ENCODE results near the gene ZNF385B.

ZNF385B gene

DNA sequence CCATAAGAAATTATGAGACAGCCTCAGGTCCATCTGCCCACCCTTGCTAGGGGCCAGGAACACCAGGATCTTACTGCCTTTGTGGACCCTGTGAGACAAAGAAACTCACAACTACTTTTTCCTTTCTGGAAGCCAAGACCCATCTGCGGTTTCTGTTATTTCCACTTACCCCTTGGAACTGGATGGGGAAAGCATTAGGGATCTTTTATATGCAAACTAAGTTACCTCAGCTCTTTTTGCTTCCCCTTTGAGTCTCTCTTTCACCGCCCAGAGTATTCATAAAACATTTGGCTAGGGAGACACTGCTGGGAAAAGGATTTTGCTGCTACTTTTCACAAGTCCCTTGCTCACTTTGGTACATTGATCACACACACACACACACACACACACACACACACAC, 95.7 kb downstream of the ZNF385B start:
- Mint-ChIP-seq H3K4me1 (ENCODE audit: low read depth) (no peaks in the 10 kb centered on the region), H3K36me3 (ENCODE audit: low read depth) (no peaks in the 10 kb centered on the region), H3K27me3 (ENCODE audit: low read depth) (no peaks in the 10 kb centered on the region), H3K4me3 (no peak overlapping the region), H3K27ac (no peak overlapping the region), H3K9me3 (no peaks in the 10 kb centered on the region)

DNA sequence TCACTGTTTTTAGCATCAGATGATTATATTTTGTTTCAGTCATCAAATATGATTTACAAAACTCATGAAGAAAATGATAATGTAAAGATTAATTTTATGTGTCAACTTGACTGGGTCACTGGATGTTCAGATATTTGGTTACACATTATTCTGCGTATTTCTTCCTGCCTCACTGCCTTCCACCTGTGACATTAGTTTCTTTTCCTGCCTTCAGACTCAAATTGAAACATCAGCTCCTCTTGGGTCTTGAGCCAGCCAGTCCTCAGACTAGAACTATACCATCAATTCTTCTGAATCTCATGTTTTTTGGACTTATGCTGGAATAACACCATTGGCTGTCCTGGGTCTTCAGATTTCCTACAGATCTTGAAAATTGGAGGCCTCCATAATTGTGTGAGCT, 96.7 kb downstream of the ZNF385B start:
- Mint-ChIP-seq H3K4me3 (no peak overlapping the region), H3K36me3 (ENCODE audit: low read depth) (no peaks in the 10 kb centered on the region), H3K27me3 (ENCODE audit: low read depth) (no peaks in the 10 kb centered on the region), H3K9me3 (no peaks in the 10 kb centered on the region), H3K27ac (no peak overlapping the region), H3K4me1 (ENCODE audit: low read depth) (no peaks in the 10 kb centered on the region)

DNA sequence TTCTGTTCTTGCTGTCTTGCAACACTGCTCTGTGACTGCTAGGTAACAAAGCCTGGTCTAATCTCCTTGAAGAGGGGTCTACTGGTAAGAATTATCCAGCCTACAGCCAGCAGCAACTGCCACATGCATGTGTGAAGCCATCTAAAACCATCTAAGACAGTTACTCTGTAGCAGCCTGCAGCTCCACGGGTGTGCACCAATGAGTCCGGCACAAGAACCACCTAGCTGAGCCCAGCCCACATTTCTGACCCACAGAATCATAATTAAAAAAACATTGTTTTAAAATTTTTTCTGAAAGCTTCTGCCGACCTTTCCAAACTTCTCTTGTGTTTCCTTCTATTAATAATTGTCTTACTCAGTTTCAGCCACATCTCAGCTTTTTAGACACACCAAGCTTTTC, 102.8 kb downstream of the ZNF385B start:
- no peak overlapping the region for H3K4me3 Mint-ChIP-seq
- H3K4me1 Mint-ChIP-seq (ENCODE audit: low read depth): no peaks in the 10 kb centered on the region
- H3K27me3 Mint-ChIP-seq (ENCODE audit: low read depth): no peaks in the 10 kb centered on the region
- H3K36me3 Mint-ChIP-seq (ENCODE audit: low read depth): no peaks in the 10 kb centered on the region
- H3K9me3 Mint-ChIP-seq: no peaks in the 10 kb centered on the region
- no peak overlapping the region for H3K27ac Mint-ChIP-seq

DNA sequence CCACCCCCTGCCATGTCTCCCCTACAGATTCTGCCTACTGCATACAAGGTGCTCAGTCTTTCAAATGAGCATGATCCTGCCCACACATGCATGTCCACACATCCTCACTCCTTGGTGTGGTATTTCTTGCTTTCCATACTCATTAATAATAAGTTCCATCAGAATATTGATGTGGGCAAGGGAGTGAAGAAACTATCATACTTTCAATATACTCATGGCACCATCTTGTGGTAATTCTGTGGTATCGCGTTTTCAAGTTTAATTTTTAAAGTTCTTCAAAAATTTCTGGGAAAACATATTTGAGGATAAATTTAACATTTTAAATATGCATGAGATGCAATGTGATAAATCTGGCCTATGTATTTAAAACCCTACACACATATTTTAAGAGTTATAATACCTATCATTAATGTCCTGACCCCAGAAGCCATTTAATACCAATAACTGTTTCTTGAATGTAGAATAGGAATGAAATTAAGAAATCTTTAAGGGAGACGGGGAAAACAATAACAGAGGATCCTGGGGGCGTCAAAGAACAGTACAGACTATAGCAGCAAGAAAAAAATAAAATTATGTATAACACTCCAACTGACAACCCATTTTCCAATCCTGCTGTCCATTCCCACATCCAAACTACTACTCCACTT, 110.1 kb downstream of the ZNF385B start:
- no peaks in the 10 kb centered on the region for H3K36me3 Mint-ChIP-seq (ENCODE audit: low read depth)
- no peaks in the 10 kb centered on the region for H3K4me1 Mint-ChIP-seq (ENCODE audit: low read depth)
- no peaks in the 10 kb centered on the region for H3K9me3 Mint-ChIP-seq
- no peaks in the 10 kb centered on the region for H3K27me3 Mint-ChIP-seq (ENCODE audit: low read depth)
- H3K4me3 Mint-ChIP-seq: no peak overlapping the region
- H3K27ac Mint-ChIP-seq: no peak overlapping the region

DNA sequence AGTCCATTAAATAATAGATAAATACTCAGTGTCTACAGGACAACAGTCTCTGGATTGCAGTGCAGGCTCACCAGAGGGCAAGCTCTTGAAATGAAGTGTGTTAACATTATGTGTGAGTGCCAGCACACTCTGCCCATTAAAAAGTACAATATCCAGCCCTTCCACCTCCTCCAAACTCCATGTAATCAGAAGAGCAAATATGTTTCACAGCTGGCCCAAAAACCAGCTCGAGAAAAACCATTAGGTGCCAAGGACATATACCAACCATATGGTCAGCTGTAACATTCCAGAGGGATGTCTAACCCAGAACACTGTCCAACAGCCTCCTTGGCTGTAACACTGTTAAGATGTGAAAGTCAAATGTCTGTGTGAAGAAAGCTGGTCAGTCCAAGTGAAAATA, 112.2 kb downstream of the ZNF385B start:
- Mint-ChIP-seq H3K27ac (no peak overlapping the region), H3K4me1 (ENCODE audit: low read depth) (no peaks in the 10 kb centered on the region), H3K36me3 (ENCODE audit: low read depth) (no peaks in the 10 kb centered on the region), H3K27me3 (ENCODE audit: low read depth) (no peaks in the 10 kb centered on the region), H3K4me3 (no peak overlapping the region), H3K9me3 (no peaks in the 10 kb centered on the region)

DNA sequence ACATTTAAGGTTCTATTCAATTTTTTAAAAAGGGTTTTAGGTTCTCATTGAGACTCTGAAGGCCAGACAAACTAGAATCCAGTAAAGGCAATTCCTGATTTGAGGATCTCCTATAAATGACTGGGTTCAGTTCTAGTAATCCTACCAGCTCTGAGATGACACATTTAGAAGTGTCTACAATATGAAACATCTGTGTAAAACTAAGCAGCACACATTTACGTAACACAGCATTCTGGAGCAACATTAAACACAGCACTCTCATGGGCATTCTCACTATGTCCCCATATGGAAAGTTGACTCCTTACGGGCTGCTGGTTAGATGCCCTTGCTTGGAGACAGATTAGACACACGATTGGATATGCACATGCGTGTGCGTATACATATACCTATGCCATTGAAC, 114.4 kb downstream of the ZNF385B start:
- Mint-ChIP-seq H3K4me1 (ENCODE audit: low read depth) (no peaks in the 10 kb centered on the region), H3K27ac (no peak overlapping the region), H3K36me3 (ENCODE audit: low read depth) (no peaks in the 10 kb centered on the region), H3K27me3 (ENCODE audit: low read depth) (no peaks in the 10 kb centered on the region), H3K4me3 (no peak overlapping the region), H3K9me3 (no peaks in the 10 kb centered on the region)

DNA sequence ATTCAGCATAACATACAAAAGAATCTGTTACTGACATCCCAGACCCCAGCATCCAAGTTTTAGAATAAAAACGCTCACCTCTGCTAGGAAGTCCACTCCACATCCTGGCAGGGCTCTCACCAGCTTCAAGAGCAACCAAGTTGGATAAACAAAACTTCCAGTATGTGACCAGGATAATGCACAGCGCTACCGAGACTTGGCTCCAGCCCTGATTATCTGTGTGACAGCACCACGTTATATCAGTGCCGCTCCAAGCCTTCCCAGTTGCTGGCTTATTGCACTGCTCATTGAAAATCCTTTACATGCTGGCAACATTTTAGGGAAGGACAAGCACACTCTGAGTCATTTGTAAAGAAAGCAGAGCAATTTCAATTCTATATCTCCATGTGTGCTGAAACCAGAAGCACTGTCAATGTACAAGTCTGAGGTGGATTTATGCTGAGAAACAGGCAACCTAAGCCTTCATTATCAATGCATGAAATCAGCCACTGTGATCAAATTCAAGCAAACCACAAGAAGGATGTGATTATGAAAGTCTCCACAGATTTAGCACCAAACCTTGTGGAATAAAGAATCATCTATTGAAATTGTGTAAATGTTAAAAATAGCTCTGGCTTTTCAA, 115.7 kb downstream of the ZNF385B start:
- H3K27ac Mint-ChIP-seq: no peak overlapping the region
- no peaks in the 10 kb centered on the region for H3K36me3 Mint-ChIP-seq (ENCODE audit: low read depth)
- no peak overlapping the region for H3K4me3 Mint-ChIP-seq
- H3K27me3 Mint-ChIP-seq (ENCODE audit: low read depth): peaks cover 4% of the 10 kb centered on the region
- no peaks in the 10 kb centered on the region for H3K9me3 Mint-ChIP-seq
- no peaks in the 10 kb centered on the region for H3K4me1 Mint-ChIP-seq (ENCODE audit: low read depth)

DNA sequence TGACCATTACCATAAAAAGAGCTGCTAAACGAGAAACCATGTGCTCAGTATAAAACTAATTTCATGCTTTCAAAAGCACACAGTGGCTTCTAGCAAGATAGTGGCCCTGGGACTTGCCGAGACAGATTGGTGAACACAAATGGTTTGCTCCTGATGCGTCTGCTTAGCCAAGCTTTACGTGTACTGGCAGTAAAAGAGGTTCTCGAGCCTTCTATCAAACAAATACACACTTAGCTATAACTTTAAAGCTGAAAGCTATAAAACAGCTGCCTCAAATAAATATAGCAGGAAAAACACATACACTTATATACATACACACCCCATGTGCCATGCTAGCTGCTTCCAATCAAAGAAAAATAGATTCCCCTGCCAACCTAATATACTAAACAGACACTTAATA, 117.0 kb downstream of the ZNF385B start:
- no peaks in the 10 kb centered on the region for H3K9me3 Mint-ChIP-seq
- H3K27ac Mint-ChIP-seq: no peak overlapping the region

DNA sequence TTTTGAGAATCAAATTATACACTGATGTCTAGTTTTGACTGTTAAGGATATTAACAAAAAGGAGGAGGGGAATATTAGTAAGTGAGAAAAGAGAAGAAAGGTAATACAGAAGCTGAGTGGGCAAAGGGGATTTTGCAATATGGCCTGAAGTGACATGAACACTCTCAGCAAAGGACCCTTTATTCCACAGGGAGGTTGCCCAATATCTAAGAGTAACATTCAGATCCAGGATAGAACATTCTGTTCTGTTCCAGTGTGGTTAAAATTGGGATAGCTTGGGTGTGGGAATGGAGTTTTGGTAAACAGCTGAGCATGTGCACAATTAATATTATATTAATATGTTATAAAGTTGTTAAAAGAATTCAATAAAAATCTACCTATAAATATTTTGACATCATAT, 120.1 kb downstream of the ZNF385B start:
- no peaks in the 10 kb centered on the region for H3K4me1 Mint-ChIP-seq (ENCODE audit: low read depth)
- H3K27ac Mint-ChIP-seq: no peak overlapping the region
- peaks cover 4% of the 10 kb centered on the region for H3K27me3 Mint-ChIP-seq (ENCODE audit: low read depth)
- H3K4me3 Mint-ChIP-seq: no peak overlapping the region
- no peaks in the 10 kb centered on the region for H3K9me3 Mint-ChIP-seq
- H3K36me3 Mint-ChIP-seq (ENCODE audit: low read depth): no peaks in the 10 kb centered on the region

More for the DNA sequence above, 117.0 kb downstream of the ZNF385B start:
- H3K27me3 Mint-ChIP-seq (ENCODE audit: low read depth): peaks cover 4% of the 10 kb centered on the region
- H3K36me3 Mint-ChIP-seq (ENCODE audit: low read depth): no peaks in the 10 kb centered on the region
- H3K4me3 Mint-ChIP-seq: no peak overlapping the region
- H3K4me1 Mint-ChIP-seq (ENCODE audit: low read depth): no peaks in the 10 kb centered on the region

DNA sequence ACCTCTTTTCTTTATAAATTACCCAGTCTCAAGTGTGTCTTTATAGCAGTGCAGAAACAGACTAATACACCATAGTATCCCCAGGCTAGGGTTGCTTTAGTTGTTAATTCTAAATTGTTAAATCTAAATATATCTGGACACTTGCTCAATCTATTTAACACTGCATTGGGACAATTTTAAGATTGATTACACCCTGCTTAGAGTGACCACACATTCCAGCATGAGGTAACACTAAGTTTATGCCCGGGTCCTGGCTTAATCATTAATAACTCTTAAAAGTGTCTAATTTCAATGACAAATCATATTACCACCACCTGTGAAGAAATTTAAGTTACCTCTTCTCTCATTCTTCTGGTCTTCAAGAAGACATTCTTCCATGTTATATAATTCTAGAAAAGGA, 131.4 kb downstream of the ZNF385B start:
- H3K27me3 Mint-ChIP-seq (ENCODE audit: low read depth): no peaks in the 10 kb centered on the region
- no peaks in the 10 kb centered on the region for H3K36me3 Mint-ChIP-seq (ENCODE audit: low read depth)
- no peaks in the 10 kb centered on the region for H3K4me1 Mint-ChIP-seq (ENCODE audit: low read depth)
- no peak overlapping the region for H3K4me3 Mint-ChIP-seq
- no peak overlapping the region for H3K27ac Mint-ChIP-seq
- H3K9me3 Mint-ChIP-seq: no peaks in the 10 kb centered on the region

DNA sequence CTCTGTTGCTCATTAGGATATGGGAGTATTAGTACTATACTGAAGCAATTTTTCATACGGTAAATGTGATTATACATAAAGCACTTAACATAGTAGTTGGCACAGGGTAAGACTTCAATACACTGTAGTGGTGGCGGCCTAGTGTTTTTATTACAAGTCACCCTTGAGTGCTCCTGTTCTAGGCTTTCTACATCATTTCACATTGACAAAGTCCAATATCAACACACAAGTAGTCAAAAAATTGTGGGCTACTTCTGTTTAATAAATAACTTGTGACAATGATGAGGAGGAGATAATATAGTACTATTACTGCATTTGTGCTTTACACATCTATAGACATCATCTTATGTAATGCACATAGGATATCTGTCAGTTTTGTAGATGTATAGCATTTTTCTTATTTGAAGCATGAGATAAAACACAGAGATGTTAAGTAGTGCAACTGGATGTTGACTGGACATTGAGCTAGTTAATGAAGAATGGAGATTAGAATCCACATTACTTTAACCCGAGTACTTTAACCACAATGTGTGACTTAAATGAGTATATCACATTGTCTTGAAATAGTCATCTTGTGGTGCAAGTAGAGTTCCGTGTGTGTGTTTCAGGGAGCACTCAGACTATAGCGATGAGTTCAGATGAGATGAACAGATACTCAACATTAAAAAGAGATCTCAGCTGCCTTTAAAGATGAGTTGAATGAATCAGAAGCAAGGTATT, 134.8 kb downstream of the ZNF385B start:
- H3K4me1 Mint-ChIP-seq (ENCODE audit: low read depth): no peaks in the 10 kb centered on the region
- H3K27me3 Mint-ChIP-seq (ENCODE audit: low read depth): no peaks in the 10 kb centered on the region
- no peak overlapping the region for H3K4me3 Mint-ChIP-seq
- H3K9me3 Mint-ChIP-seq: no peaks in the 10 kb centered on the region
- H3K27ac Mint-ChIP-seq: no peak overlapping the region
- no peaks in the 10 kb centered on the region for H3K36me3 Mint-ChIP-seq (ENCODE audit: low read depth)

DNA sequence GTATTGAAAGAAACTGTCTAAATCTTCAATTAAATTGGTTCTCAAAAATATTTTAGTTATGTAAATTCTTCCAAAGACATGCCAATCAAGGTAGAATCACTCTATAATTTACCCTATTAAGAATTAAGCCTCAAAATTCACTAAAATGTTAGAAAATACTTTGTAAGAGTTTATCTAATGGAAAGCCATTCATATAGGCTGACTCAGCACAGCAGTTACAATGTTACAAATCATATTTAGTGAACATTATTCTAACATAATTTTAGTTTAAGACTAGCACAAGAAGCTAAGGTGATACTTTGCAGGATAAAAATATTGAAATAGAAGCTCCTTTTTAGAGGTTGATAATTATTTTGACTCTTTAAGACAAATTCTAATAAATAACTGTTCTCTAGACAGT, 137.0 kb downstream of the ZNF385B start:
- no peaks in the 10 kb centered on the region for H3K9me3 Mint-ChIP-seq

DNA sequence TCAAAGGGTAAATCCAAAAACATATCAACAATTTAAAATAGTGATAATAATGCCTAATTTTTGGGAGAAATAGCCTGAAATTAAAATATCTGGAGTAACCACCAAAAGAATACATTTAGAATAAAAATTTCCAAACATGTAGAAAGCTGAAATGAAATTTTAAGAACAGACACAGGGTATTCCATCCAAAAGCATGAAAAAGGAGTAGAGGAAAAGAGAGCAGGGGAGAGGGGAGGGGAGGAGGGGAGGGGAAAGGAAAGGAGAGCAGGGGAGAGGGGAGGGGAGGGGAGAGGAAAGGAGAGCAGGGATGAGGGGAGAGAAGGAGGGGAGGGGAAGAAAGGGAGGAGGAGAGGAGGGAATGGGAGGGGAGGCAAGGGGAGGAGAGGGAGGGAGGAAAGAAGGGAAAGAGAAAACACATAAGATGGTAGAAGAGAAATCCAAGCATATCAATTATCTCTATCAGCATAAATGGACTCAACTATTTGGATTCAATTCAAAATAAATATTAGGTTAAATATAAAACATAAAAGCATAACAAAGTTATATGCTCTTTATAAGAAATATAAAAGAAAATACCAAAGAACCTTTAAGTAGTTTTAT, 141.1 kb downstream of the ZNF385B start:
- Mint-ChIP-seq H3K9me3 (no peaks in the 10 kb centered on the region), H3K27me3 (ENCODE audit: low read depth) (no peaks in the 10 kb centered on the region), H3K4me3 (no peak overlapping the region), H3K27ac (no peak overlapping the region), H3K4me1 (ENCODE audit: low read depth) (no peaks in the 10 kb centered on the region), H3K36me3 (ENCODE audit: low read depth) (no peaks in the 10 kb centered on the region)

More for the DNA sequence above, 137.0 kb downstream of the ZNF385B start:
- H3K4me1 Mint-ChIP-seq (ENCODE audit: low read depth): no peaks in the 10 kb centered on the region
- H3K36me3 Mint-ChIP-seq (ENCODE audit: low read depth): no peaks in the 10 kb centered on the region
- no peak overlapping the region for H3K27ac Mint-ChIP-seq
- H3K4me3 Mint-ChIP-seq: no peak overlapping the region
- no peaks in the 10 kb centered on the region for H3K27me3 Mint-ChIP-seq (ENCODE audit: low read depth)

DNA sequence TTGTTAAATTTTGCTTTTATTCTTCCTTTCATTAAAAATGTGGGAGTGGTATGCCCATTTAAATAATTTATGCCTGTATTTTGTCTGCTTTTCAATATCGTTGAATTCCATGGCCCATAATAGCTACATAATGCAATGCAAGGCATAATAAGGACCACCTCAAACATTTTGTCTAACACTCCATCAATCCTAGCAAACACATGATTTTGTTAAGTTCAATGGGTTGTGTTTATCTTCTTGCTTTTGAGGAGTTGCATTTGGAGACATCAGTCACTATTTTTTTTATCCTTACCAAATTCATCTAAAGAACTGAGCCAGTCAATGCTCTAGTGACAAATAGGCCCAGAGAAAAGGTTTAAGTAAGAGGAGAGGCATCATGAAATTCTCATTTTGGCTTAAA, 145.5 kb downstream of the ZNF385B start:
- Mint-ChIP-seq H3K36me3 (ENCODE audit: low read depth) (no peaks in the 10 kb centered on the region), H3K4me3 (no peak overlapping the region), H3K4me1 (ENCODE audit: low read depth) (no peaks in the 10 kb centered on the region), H3K27me3 (ENCODE audit: low read depth) (no peaks in the 10 kb centered on the region), H3K27ac (no peak overlapping the region), H3K9me3 (no peaks in the 10 kb centered on the region)

DNA sequence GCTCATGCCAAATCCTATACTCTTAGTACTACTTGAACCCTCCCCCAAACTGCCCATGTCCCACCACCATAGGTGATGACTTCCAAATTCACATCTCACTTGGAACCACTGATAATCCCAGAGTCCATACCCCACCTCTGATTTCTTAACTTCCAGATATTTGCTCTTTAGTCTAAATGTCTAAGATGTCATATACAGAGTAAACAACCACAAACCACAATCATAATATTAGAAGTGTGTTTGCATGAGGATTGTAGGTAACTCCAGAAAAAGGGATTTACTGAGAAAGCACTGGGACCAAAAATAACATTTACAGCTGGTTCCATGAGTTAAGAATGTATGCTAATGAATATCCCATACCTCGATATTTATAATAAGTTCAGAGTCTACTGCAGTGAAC, 146.2 kb downstream of the ZNF385B start:
- Mint-ChIP-seq H3K27me3 (ENCODE audit: low read depth) (no peaks in the 10 kb centered on the region), H3K4me1 (ENCODE audit: low read depth) (no peaks in the 10 kb centered on the region), H3K27ac (no peak overlapping the region), H3K9me3 (no peaks in the 10 kb centered on the region), H3K36me3 (ENCODE audit: low read depth) (no peaks in the 10 kb centered on the region), H3K4me3 (no peak overlapping the region)

Data from T-helper 1 cell treated with Interleukin-12 subunit alpha and Interleukin-12 subunit beta and Interleukin-4 antibody, amounts not matched to agents 30 μg/mL and 1 μg/mL, for 36 hours (primary cell).